ENCODE results near the gene ATP6V1G2.
"Not testable (repeated sequence)": the region's sequence is repeated elsewhere in the genome, so short reads cannot be mapped to it uniquely, and the experiment has no call there.

Gene ATP6V1G2

DNA sequence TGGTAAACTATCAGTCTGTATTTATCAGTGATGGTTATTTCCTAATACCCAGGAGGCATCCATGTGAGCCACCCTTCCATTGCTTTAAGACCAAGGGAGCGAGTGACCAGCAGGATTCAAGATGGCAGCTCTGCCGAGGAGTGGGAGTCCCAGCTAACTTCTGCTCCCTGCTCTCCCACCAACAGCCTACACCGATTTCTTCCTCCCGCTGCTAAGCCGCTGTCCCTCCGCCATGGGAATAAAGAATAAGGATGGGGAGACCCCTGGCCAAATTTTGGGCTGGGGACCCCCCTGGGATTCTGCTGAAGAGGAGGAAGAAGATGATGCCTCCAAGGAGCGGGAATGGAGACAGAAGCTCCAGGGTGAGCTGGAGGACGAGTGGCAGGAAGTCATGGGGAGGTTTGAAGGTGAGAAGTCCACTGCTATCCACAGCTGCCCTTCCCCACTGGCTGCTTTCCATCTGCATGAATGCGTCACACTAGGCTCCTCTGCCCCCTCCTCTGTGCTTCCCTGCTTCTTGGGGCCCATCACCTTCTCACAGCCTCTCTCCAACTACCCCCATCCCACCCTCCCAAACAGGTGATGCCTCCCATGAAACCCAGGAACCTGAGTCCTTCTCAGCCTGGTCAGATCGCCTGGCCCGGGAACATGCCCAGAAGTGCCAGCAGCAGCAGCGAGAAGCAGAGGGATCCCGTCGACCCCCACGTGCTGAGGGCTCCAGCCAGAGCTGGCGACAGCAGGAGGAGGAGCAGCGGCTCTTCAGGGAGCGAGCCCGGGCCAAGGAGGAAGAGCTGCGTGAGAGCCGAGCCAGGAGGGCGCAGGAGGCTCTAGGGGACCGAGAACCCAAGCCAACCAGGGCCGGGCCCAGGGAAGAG, 11.3 kb upstream of the ATP6V1G2 start:
- Histone ChIP-seq H3K9me3 (ENCODE audit: severe bottlenecking) (no peaks in the 10 kb centered on the region), H3K27me3 (ENCODE audit: insufficient read depth, low read depth, severe bottlenecking) (no peaks in the 10 kb centered on the region), H3K36me3 (peaks cover 70% of the 10 kb centered on the region), H3K27ac (no peak overlapping the region), H3K4me3 (ENCODE audit: low read depth, low read length) (no peak overlapping the region)
- no peak for DNase-seq
- TF ChIP-seq, protein P1, sequence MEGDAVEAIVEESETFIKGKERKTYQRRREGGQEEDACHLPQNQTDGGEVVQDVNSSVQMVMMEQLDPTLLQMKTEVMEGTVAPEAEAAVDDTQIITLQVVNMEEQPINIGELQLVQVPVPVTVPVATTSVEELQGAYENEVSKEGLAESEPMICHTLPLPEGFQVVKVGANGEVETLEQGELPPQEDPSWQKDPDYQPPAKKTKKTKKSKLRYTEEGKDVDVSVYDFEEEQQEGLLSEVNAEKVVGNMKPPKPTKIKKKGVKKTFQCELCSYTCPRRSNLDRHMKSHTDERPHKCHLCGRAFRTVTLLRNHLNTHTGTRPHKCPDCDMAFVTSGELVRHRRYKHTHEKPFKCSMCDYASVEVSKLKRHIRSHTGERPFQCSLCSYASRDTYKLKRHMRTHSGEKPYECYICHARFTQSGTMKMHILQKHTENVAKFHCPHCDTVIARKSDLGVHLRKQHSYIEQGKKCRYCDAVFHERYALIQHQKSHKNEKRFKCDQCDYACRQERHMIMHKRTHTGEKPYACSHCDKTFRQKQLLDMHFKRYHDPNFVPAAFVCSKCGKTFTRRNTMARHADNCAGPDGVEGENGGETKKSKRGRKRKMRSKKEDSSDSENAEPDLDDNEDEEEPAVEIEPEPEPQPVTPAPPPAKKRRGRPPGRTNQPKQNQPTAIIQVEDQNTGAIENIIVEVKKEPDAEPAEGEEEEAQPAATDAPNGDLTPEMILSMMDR (IDR thresholded peaks at IDR 0.05; ENCODE audit: low read depth, low read length): no peak

DNA sequence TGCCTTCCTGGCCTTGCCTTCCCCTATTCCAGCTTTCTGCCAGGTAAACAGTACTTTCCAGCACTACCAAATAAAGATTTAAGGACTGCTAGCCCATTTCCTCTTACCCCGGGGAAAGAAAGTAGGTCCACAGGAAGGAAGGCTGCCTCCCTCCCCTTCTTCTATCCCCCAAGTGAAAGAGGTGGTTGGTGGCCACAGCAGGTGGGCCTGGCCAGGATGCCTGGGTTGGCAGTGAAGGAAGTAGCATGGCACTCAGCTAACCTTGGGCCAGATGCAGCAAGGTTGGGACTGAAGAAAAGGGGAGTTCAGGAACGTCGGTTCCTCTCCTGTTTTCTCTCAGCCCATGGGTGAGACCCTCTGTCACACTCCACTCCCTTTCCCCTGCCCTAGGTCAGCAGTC, 9.9 kb upstream of the ATP6V1G2 start:
- TF ChIP-seq, protein P1 (IDR thresholded peaks at IDR 0.05; ENCODE audit: low read depth, low read length): no peak
- no peaks in the 10 kb centered on the region for H3K27me3 ChIP-seq (ENCODE audit: insufficient read depth, low read depth, severe bottlenecking)
- H3K36me3 ChIP-seq: peaks cover 81% of the 10 kb centered on the region
- H3K4me3 ChIP-seq (ENCODE audit: low read depth, low read length): no peak overlapping the region
- no peaks in the 10 kb centered on the region for H3K9me3 ChIP-seq (ENCODE audit: severe bottlenecking)
- H3K27ac ChIP-seq: no peak overlapping the region
- DNase-seq: no peak

DNA sequence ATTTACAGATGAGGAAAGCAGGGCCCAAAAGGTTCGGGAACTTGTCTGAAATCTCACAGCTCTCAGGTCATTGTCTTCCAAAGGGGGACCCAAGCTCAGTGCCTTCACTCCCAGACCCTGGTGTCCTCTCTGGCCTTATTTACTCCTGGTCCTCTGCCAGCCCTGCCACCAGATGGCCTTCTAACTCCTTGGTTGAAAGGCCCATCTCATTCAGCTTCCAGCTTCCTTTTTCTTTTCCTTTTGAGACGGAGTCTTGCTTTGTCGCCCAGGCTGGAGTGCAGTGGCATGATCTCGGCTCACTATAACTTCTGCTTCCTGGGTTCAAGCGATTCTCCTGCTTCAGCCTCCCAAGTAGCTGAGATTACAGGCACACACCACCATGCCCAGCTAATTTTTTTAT, 5.0 kb upstream of the ATP6V1G2 start:
- not testable (repeated sequence) for H3K27ac ChIP-seq; H3K27me3 ChIP-seq (ENCODE audit: insufficient read depth, low read depth, severe bottlenecking); H3K9me3 ChIP-seq (ENCODE audit: severe bottlenecking); H3K4me3 ChIP-seq (ENCODE audit: low read depth, low read length)
- peak; percentile 77 for DNase-seq
- TF ChIP-seq, protein P1 (IDR thresholded peaks at IDR 0.05; ENCODE audit: low read depth, low read length): peak; percentile 84
- H3K36me3 ChIP-seq: peaks cover 67% of the 10 kb centered on the region

DNA sequence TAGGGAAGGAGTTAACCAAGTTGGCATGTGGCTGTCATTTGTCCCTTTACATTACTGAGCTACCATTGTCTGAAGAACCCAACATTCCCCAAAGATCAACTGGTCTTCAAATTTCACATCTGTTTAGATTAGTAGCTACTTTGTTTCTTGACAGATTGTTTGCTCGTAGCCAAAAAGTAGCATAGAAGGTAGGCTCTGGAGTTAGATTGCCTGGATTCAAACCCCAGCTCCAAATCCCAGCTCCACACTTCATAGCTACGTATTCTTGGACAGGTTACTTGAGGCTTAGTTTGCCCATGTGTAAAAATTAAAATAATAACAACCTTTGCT, 2.1 kb upstream of the ATP6V1G2 start:
- Histone ChIP-seq H3K4me3 (ENCODE audit: low read depth, low read length) (no peak overlapping the region), H3K36me3 (peaks cover 51% of the 10 kb centered on the region), H3K27me3 (ENCODE audit: insufficient read depth, low read depth, severe bottlenecking) (no peaks in the 10 kb centered on the region), H3K9me3 (ENCODE audit: severe bottlenecking) (no peaks in the 10 kb centered on the region), H3K27ac (no peak overlapping the region)
- TF ChIP-seq, protein P1 (IDR thresholded peaks at IDR 0.05; ENCODE audit: low read depth, low read length): no peak
- no peak for DNase-seq

DNA sequence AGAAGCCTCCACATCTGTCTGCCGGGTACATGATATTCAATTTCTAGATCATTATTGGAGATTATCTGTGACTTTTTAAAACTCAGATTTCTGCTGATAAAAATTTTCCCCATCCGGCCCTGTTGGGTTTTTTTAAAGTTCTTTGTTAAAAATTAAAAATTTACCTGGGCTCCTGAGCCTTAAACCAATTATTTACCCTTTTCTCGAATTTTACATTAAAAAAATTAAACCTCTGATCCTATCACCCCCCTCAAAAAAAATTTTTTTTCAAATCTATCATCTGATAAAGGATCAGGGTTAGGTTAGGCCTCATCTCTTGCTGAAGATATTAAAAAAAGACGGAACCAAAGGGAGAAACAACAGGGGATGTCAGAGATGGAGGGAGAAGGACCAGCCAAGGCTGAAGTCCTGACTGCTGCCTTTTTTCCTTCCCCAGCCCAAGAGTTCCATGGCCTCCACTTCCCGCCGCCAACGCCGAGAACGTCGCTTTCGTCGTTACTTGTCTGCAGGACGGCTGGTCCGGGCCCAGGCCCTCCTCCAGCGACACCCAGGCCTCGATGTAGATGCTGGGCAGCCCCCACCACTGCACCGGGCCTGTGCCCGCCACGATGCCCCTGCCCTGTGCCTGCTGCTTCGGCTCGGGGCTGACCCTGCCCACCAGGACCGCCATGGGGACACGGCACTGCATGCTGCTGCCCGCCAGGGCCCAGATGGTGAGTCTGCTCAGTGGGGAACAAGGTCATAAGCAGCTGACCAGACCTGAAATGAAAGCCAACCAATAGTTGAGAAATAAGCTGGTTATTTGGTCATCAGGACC, 1.5 kb upstream of the ATP6V1G2 start:
- peak overlapping the region; percentile 65 for H3K4me3 ChIP-seq (ENCODE audit: low read depth, low read length)
- no peak for DNase-seq
- no peaks in the 10 kb centered on the region for H3K27me3 ChIP-seq (ENCODE audit: insufficient read depth, low read depth, severe bottlenecking)
- TF ChIP-seq, protein P1 (IDR thresholded peaks at IDR 0.05; ENCODE audit: low read depth, low read length): no peak
- peak overlapping the region; percentile 82 for H3K27ac ChIP-seq
- no peaks in the 10 kb centered on the region for H3K9me3 ChIP-seq (ENCODE audit: severe bottlenecking)
- peaks cover 49% of the 10 kb centered on the region for H3K36me3 ChIP-seq
